Neuronal stem cell (in vitro differentiated cells): ENCODE results near the gene PLD2.

Experiments used
- DNase-seq: peaks from one replicate; pipeline ENCODE4 v3.0.0-alpha.2; 2013; ENCODE audit warnings: low spot score
- H2AFZ ChIP-seq: one replicate; pipeline ENCODE4 v1.6.1; 2013; ENCODE audit warnings: mild to moderate bottlenecking, low read length, inconsistent platforms
- H2AK5ac ChIP-seq: 2 replicates; pipeline ENCODE4 v1.6.1; 2013; ENCODE audit warnings: low read depth, mild to moderate bottlenecking, inconsistent platforms, low read length, moderate library complexity, mixed read lengths
- H2BK120ac ChIP-seq: 2 replicates; pipeline ENCODE4 v1.6.1; 2013; ENCODE audit warnings: low read depth, mild to moderate bottlenecking, inconsistent platforms, low read length, moderate library complexity, mixed read lengths
- H2BK12ac ChIP-seq: one replicate; pipeline ENCODE4 v1.6.1; 2013; ENCODE audit warnings: low read length, inconsistent platforms
- H2BK15ac ChIP-seq: 2 replicates; pipeline ENCODE4 v1.6.1; 2013; ENCODE audit warnings: mild to moderate bottlenecking, low read length, inconsistent platforms, mixed read lengths
- H2BK5ac ChIP-seq: one replicate; pipeline ENCODE4 v1.6.1; 2013; ENCODE audit warnings: inconsistent platforms, mild to moderate bottlenecking, low read length, moderate library complexity
- H3K14ac ChIP-seq: one replicate; pipeline ENCODE4 v1.6.1; 2013; ENCODE audit warnings: low read length, inconsistent platforms
- H3K18ac ChIP-seq: 2 replicates; pipeline ENCODE4 v1.6.1; 2013; ENCODE audit warnings: low read length, inconsistent platforms
- H3K23ac ChIP-seq: 2 replicates; pipeline ENCODE4 v1.6.1; 2013; ENCODE audit warnings: low read depth, mild to moderate bottlenecking, mixed read lengths, low read length, inconsistent platforms; ENCODE audit not compliant: poor library complexity
- H3K27ac ChIP-seq: replicated peaks from 3 replicates; pipeline ENCODE4 v1.5.1; 2013; ENCODE audit warnings: low read length, inconsistent platforms
- H3K27me3 ChIP-seq, 3 experiments: 2 replicates each; pipeline ENCODE4 v1.6.1; 2013; ENCODE audit warnings: low read length in 3 of 3, mild to moderate bottlenecking in 2 of 3, inconsistent platforms in 1 of 3, low read depth in 1 of 3, mixed read lengths in 1 of 3, moderate library complexity in 1 of 3; ENCODE audit not compliant: control insufficient read depth in 3 of 3, insufficient read depth in 3 of 3
- H3K36me3 ChIP-seq, 2 donors: replicated peaks in 1 of 2; 2 replicates each; pipeline ENCODE4 v1.6.1; 2013; ENCODE audit warnings: low read length in 2 of 2; ENCODE audit not compliant: control insufficient read depth in 2 of 2, insufficient read depth in 2 of 2
- H3K4ac ChIP-seq: 2 replicates; pipeline ENCODE4 v1.6.1; 2013; ENCODE audit warnings: inconsistent platforms, mild to moderate bottlenecking, low read length, moderate library complexity
- H3K4me1 ChIP-seq, 2 donors: 1 replicate in 1 of 2; 2 replicates in 1 of 2; pipeline ENCODE4 v1.6.1; 2013; ENCODE audit warnings: low read length in 2 of 2, low read depth in 1 of 2; ENCODE audit not compliant: control insufficient read depth in 2 of 2, insufficient read depth in 1 of 2
- H3K4me2 ChIP-seq: one replicate; pipeline ENCODE4 v1.6.1; 2013; ENCODE audit warnings: mild to moderate bottlenecking, low read length, inconsistent platforms; ENCODE audit not compliant: insufficient read depth, poor library complexity, severe bottlenecking
- H3K4me3 ChIP-seq, 2 donors: 2 replicates each; pipeline ENCODE4 v1.5.1; 2013; ENCODE audit warnings: low read length in 2 of 2, mild to moderate bottlenecking in 2 of 2, inconsistent platforms in 1 of 2, moderate library complexity in 1 of 2
- H3K79me1 ChIP-seq: one replicate; pipeline ENCODE4 v1.6.1; 2013; ENCODE audit warnings: low read depth, mild to moderate bottlenecking, inconsistent platforms, low read length, moderate library complexity
- H3K9ac ChIP-seq: one replicate; pipeline ENCODE4 v1.6.1; 2013; ENCODE audit warnings: mild to moderate bottlenecking, low read depth, low read length, inconsistent platforms; ENCODE audit not compliant: poor library complexity
- H3K9me3 ChIP-seq, 2 donors: replicated peaks in 1 of 2; 2 replicates each; pipeline versions ENCODE3 to v1.6.1; 2013; ENCODE audit warnings: low read length in 2 of 2, mild to moderate bottlenecking in 2 of 2, inconsistent platforms in 1 of 2, low read depth in 1 of 2, mixed read lengths in 1 of 2, moderate library complexity in 1 of 2; ENCODE audit not compliant: control insufficient read depth in 2 of 2, insufficient read depth in 1 of 2
- H4K8ac ChIP-seq: one replicate; pipeline ENCODE4 v1.6.1; 2013; ENCODE audit warnings: low read depth, mild to moderate bottlenecking, inconsistent platforms, low read length, moderate library complexity
- H4K91ac ChIP-seq: one replicate; pipeline ENCODE4 v1.6.1; 2013; ENCODE audit warnings: low read length, low read depth, mild to moderate bottlenecking, inconsistent platforms; ENCODE audit not compliant: poor library complexity
- WGBS, 2 donors: extraction: QIAGEN DNeasy Blood & Tissue Kit; methylation state at CpG; one replicate each; pipeline ENCODE4 v1.1.7; 2013; ENCODE audit warnings: missing lambda C conversion rate in 2 of 2, mixed read lengths in 1 of 2; ENCODE audit not compliant: insufficient read length in 2 of 2, insufficient replicate concordance in 1 of 2; ENCODE audit errors: extremely low coverage in 2 of 2; 5-methylcytosine and 5-hydroxymethylcytosine counted together

The PLD2 gene

GRCh38 chr17:4772235-4772613, 34.7 kb upstream of the PLD2 start:
- DNase-seq: no peak
- H3K18ac ChIP-seq: no peak overlapping the region
- no CpG with 5 or more reads among the region's 10 CpGs for WGBS, 2 donors
- no peak overlapping the region for H3K4me3 ChIP-seq
- H2BK12ac ChIP-seq: no peak overlapping the region
- H3K27me3 ChIP-seq: peaks cover 0 to 23% (median 0%) of the 10 kb centered on the region in 3 experiments
- no peak overlapping the region for H2BK15ac ChIP-seq
- H3K36me3 ChIP-seq: no peaks in the 10 kb centered on the region
- no peak overlapping the region for H3K27ac ChIP-seq
- no peak overlapping the region for H2BK120ac ChIP-seq
- H3K4ac ChIP-seq: no peak overlapping the region
- H3K79me1 ChIP-seq: no peaks in the 10 kb centered on the region
- peak overlapping the region; percentile 16 for H3K23ac ChIP-seq
- H4K8ac ChIP-seq: no peak overlapping the region
- no peak overlapping the region for H3K14ac ChIP-seq
- no peak overlapping the region for H2BK5ac ChIP-seq
- H2AK5ac ChIP-seq: peak overlapping the region; percentile 25
- H3K9ac ChIP-seq: no peak overlapping the region
- no peaks in the 10 kb centered on the region for H3K4me1 ChIP-seq
- H3K9me3 ChIP-seq: peaks cover 0 to 2% of the 10 kb centered on the region in 2 donors
- H2AFZ ChIP-seq: no peak overlapping the region
- H4K91ac ChIP-seq: no peak overlapping the region
- H3K4me2 ChIP-seq: no peak overlapping the region

GRCh38 chr17:4777969-4778760, 28.8 kb upstream of the PLD2 start:
- H3K4ac ChIP-seq: no peak overlapping the region
- H3K9ac ChIP-seq: no peak overlapping the region
- H3K4me2 ChIP-seq: no peak overlapping the region
- H4K8ac ChIP-seq: no peak overlapping the region
- H2BK5ac ChIP-seq: no peak overlapping the region
- no peak for DNase-seq
- no peak overlapping the region for H2BK120ac ChIP-seq
- no peak overlapping the region for H3K14ac ChIP-seq
- no peak overlapping the region for H4K91ac ChIP-seq
- no peaks in the 10 kb centered on the region for H3K36me3 ChIP-seq
- no peak overlapping the region for H3K27ac ChIP-seq
- H2AK5ac ChIP-seq: no peak overlapping the region
- no peaks in the 10 kb centered on the region for H3K79me1 ChIP-seq
- no peak overlapping the region for H3K4me3 ChIP-seq
- no peaks in the 10 kb centered on the region for H3K4me1 ChIP-seq
- no CpG with 5 or more reads among the region's 9 CpGs for WGBS, 2 donors
- H3K27me3 ChIP-seq: peaks cover 0 to 6% (median 0%) of the 10 kb centered on the region in 3 experiments
- no peak overlapping the region for H3K23ac ChIP-seq
- H3K18ac ChIP-seq: no peak overlapping the region
- H2BK12ac ChIP-seq: no peak overlapping the region
- H2AFZ ChIP-seq: no peak overlapping the region
- H3K9me3 ChIP-seq: no peaks in the 10 kb centered on the region
- no peak overlapping the region for H2BK15ac ChIP-seq

- Histone ChIP-seq H3K4me1 (no peaks in the 10 kb centered on the region), H4K91ac (no peak overlapping the region), H2BK15ac (no peak overlapping the region), H3K4me2 (no peak overlapping the region), H2AFZ (no peak overlapping the region), H3K27me3 (peaks cover 0 to 3% (median 0%) of the 10 kb centered on the region in 3 experiments), H4K8ac (no peak overlapping the region), H3K27ac (no peak overlapping the region), H3K4me3 (no peak overlapping the region), H3K14ac (no peak overlapping the region), H3K9ac (no peak overlapping the region), H2BK120ac (no peak overlapping the region), H2BK12ac (no peak overlapping the region), H3K18ac (no peak overlapping the region), H2BK5ac (no peak overlapping the region), H3K4ac (no peak overlapping the region), H3K23ac (no peak overlapping the region), H2AK5ac (no peak overlapping the region), H3K79me1 (no peaks in the 10 kb centered on the region), H3K36me3 (no peaks in the 10 kb centered on the region), H3K9me3 (no peaks in the 10 kb centered on the region)
- DNase-seq: no peak
- no CpG with 5 or more reads among the region's 11 CpGs for WGBS, 2 donors
Measured at GRCh38 chr17:4780325-4780955, 26.5 kb upstream of the PLD2 start.

GRCh38 chr17:4782652-4783051, 24.3 kb upstream of the PLD2 start:
- H2AK5ac ChIP-seq: no peak overlapping the region
- no peak overlapping the region for H2AFZ ChIP-seq
- H3K23ac ChIP-seq: peak overlapping the region; percentile 3
- H3K18ac ChIP-seq: no peak overlapping the region
- H4K91ac ChIP-seq: no peak overlapping the region
- no peaks in the 10 kb centered on the region for H3K36me3 ChIP-seq
- peak overlapping the region; percentile 67 for H3K9ac ChIP-seq
- no peak for DNase-seq
- H3K4me1 ChIP-seq: no peaks in the 10 kb centered on the region
- H3K4ac ChIP-seq: no peak overlapping the region
- WGBS, 2 donors: no CpG with 5 or more reads among the region's 28 CpGs
- no peak overlapping the region for H2BK12ac ChIP-seq
- no peak overlapping the region for H2BK5ac ChIP-seq
- H3K79me1 ChIP-seq: no peaks in the 10 kb centered on the region
- H3K4me3 ChIP-seq: no peak overlapping the region
- no peak overlapping the region for H3K27ac ChIP-seq
- H3K27me3 ChIP-seq: no peaks in the 10 kb centered on the region
- H3K4me2 ChIP-seq: no peak overlapping the region
- H2BK15ac ChIP-seq: no peak overlapping the region
- no peak overlapping the region for H2BK120ac ChIP-seq
- no peaks in the 10 kb centered on the region for H3K9me3 ChIP-seq
- H4K8ac ChIP-seq: no peak overlapping the region
- H3K14ac ChIP-seq: no peak overlapping the region
